OCI-LY3 (cell line): ENCODE measurements around the gene KATNAL1.

Experiments used
- EZH2phosphoT487 ChIP-seq: fragments of 200-600 bp; shearing (Covaris generic); IDR thresholded peaks from 2 replicates; pipeline ENCODE4 v1.6.1; 2018; ENCODE audit warnings: antibody characterized with exemption, mixed run types, low read depth
- TF ChIP-seq, protein P1 (sequence below): fragments of 200-600, 300-600 bp; sonication (generic); IDR thresholded peaks from 2 replicates; pipeline ENCODE4 v1.5.1; 2014; ENCODE audit warnings: antibody characterized with exemption, low read length, low read depth

DNA sequence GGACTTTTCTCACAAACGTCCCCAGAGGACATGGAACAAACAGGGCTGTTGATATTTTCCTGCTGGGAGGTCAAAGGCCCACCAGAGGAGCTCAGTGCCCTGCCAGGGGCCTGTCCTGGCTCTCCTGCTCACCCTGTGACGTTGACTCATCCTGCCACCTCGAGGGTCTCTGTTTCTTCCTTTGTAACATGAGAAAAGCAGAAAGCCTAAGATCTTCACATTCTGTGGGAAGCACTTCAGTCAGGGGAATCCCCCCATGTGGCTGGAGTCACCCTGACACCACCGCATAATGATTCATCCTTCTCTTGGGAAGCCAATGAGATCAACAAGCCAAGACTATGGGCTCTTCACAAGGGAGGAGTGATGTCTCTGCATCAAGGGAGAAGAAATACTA is 147.9 kb downstream of the KATNAL1 start:
- TF ChIP-seq, protein P1, sequence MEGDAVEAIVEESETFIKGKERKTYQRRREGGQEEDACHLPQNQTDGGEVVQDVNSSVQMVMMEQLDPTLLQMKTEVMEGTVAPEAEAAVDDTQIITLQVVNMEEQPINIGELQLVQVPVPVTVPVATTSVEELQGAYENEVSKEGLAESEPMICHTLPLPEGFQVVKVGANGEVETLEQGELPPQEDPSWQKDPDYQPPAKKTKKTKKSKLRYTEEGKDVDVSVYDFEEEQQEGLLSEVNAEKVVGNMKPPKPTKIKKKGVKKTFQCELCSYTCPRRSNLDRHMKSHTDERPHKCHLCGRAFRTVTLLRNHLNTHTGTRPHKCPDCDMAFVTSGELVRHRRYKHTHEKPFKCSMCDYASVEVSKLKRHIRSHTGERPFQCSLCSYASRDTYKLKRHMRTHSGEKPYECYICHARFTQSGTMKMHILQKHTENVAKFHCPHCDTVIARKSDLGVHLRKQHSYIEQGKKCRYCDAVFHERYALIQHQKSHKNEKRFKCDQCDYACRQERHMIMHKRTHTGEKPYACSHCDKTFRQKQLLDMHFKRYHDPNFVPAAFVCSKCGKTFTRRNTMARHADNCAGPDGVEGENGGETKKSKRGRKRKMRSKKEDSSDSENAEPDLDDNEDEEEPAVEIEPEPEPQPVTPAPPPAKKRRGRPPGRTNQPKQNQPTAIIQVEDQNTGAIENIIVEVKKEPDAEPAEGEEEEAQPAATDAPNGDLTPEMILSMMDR: no peak
- TF ChIP-seq EZH2phosphoT487: no peak
